HepG2 (cell line): ENCODE results near the gene MEGF11. TPM values are rescaled to one million over a fixed set of nuclear protein-coding genes. Genes with fewer than 3 reads are reported as not detected.

Experiments used
- ATAC-seq: fragments of 200-7000 bp; cut with Tn5 transposase; 3 replicates; pipeline ENCODE4 v1.9.1; 2020; ENCODE audit warnings: mild to moderate bottlenecking, moderate library complexity
- BruUV-seq: library from RNA; stranded (reverse); fragments of 400-500 nt; replicated peaks from 2 replicates; lab custom pipeline; 2021; lab: Mats Ljungman, UMichigan
- CTCF ChIA-PET: fragments of 300-600 bp; formaldehyde crosslinking; extraction: SDS; loops from one replicate; lab custom pipeline; 2021; ENCODE audit warnings: low total read pairs, inconsistent platforms, low intra/inter-chr PET ratio; lab: Yijun Ruan, JAX
- POLR2A ChIA-PET: fragments of 350-600 bp; sonication (Branson Sonifier 250); formaldehyde crosslinking; loops from one replicate; lab custom pipeline; 2020; ENCODE audit warnings: antibody characterized with exemption, inconsistent platforms; lab: Yijun Ruan, JAX
- DNase-seq: peaks from one replicate; pipeline ENCODE4 v3.0.0-alpha.2; 2015; ENCODE audit warnings: low spot score
- FAIRE-seq: peaks from 3 replicates; lab custom pipeline; 2011; peaks lifted over from hg19 to GRCh38; lab: Jason Lieb, UNC
- H2AFZ ChIP-seq: one replicate; pipeline ENCODE4 v1.6.1; 2011; ENCODE audit warnings: low read length, inconsistent platforms
- H3K27ac ChIP-seq: fragments of 300-600 bp; 3 replicates; pipeline ENCODE4 v1.8.0; 2011; ENCODE audit warnings: mixed run types, mild to moderate bottlenecking, mixed read lengths, low read length, inconsistent platforms; ENCODE audit not compliant: insufficient read depth; ENCODE audit errors: extremely low read length
- H3K27me3 ChIP-seq, 2 experiments: fragments of 200-600 bp in 1 of 2; 2 replicates in 1 of 2; 3 replicates in 1 of 2; pipeline versions ENCODE4 v1.6.0 to v1.8.0; 2011; ENCODE audit warnings: low read length in 2 of 2, mild to moderate bottlenecking in 2 of 2, moderate library complexity in 2 of 2, inconsistent platforms in 1 of 2; ENCODE audit not compliant: insufficient read depth in 2 of 2, control insufficient read depth in 1 of 2
- H3K36me3 ChIP-seq, 2 experiments: fragments of 200-600 bp in 1 of 2; replicated peaks in 1 of 2; 2 replicates in 1 of 2; 3 replicates in 1 of 2; pipeline versions ENCODE4 v1.5.1 to v1.8.0; 2011; ENCODE audit warnings: low read length in 2 of 2, inconsistent platforms in 1 of 2; ENCODE audit not compliant: insufficient read depth in 2 of 2, control insufficient read depth in 1 of 2
- H3K4me1 ChIP-seq: 2 replicates; pipeline ENCODE4 v1.5.1; 2012; ENCODE audit warnings: low read length, inconsistent platforms; ENCODE audit not compliant: insufficient read depth
- H3K4me2 ChIP-seq: 2 replicates; pipeline ENCODE4 v1.6.0; 2011; ENCODE audit warnings: low read depth, low read length, inconsistent platforms
- H3K4me3 ChIP-seq, 3 experiments: fragments of 200-600 bp in 1 of 3; sonication (generic), shearing (Covaris generic) in 1 of 3; replicated peaks in 1 of 3; 2 replicates each; pipeline ENCODE4 v1.5.1; 2011 to 2016; ENCODE audit warnings: low read length in 3 of 3, inconsistent platforms in 2 of 3, low read depth in 2 of 3, mild to moderate bottlenecking in 2 of 3, control low read depth in 1 of 3, mixed read lengths in 1 of 3; ENCODE audit not compliant: insufficient read depth in 1 of 3
- H3K79me2 ChIP-seq: one replicate; pipeline ENCODE4 v1.6.1; 2011; ENCODE audit warnings: low read length, inconsistent platforms; ENCODE audit not compliant: insufficient read depth
- H3K9ac ChIP-seq: 2 replicates; pipeline ENCODE4 v1.6.0; 2011; ENCODE audit warnings: mild to moderate bottlenecking, low read depth, low read length, inconsistent platforms; ENCODE audit not compliant: insufficient read depth
- H3K9me3 ChIP-seq: 2 replicates; pipeline ENCODE4 v1.5.1; 2012; ENCODE audit warnings: mild to moderate bottlenecking, low read length
- H4K20me1 ChIP-seq: 2 replicates; pipeline ENCODE4 v1.6.0; 2011; ENCODE audit warnings: inconsistent platforms, mild to moderate bottlenecking, low read length, moderate library complexity; ENCODE audit not compliant: insufficient read depth
- SNAPC2 ChIP-seq: sonication (generic); formaldehyde crosslinking; IDR thresholded peaks from 2 replicates; pipeline ENCODE4 v1.8.1; 2022; ENCODE audit warnings: mild to moderate bottlenecking, missing genetic modification reagents
- ZNF296 ChIP-seq: sonication (generic); formaldehyde crosslinking; conservative IDR thresholded peaks from 2 replicates; pipeline ENCODE4 v1.5.0; 2020; ENCODE audit warnings: mild to moderate bottlenecking, missing genetic modification reagents
- ZNF703 ChIP-seq: sonication (generic); formaldehyde crosslinking; IDR thresholded peaks from 2 replicates; pipeline ENCODE4 v1.5.1; 2020; ENCODE audit warnings: missing genetic modification reagents, mild to moderate bottlenecking, moderate library complexity, borderline replicate concordance
- WGBS: methylation state at CpG from one replicate; pipeline ENCODE4 v1.1.6; 2017; ENCODE audit warnings: low lambda C conversion rate; 5-methylcytosine and 5-hydroxymethylcytosine counted together
- in situ Hi-C: cut with HindIII; loops from 2 replicates; pipeline ENCODE4 v1.10.0; 2017; ENCODE audit warnings: low pct_unique_long_range_greater_than_20kb; ENCODE audit not compliant: extremely low pct_ligation_motif_present
- intact Hi-C: fragments of 100-400 bp; cut with micrococcal nuclease; formaldehyde crosslinking; loops from one replicate; pipeline ENCODE4 v1.10.0; 2022; ENCODE audit not compliant: unreplicated experiment
- polyA plus RNA-seq, 8 experiments: library from polyadenylated mRNA; depleted of rRNA in 3 of 8; stranded (reverse) in 7 of 8; unstranded in 1 of 8; fragments of >200 nt; fragmentation: Illumina TruSeq in 4 of 8; extraction: Trizol in 4 of 8; gene quantifications; 2 replicates each; pipeline versions ENCODE4 v1.2.1 to v1.2.3, GENCODE V29; 2011 to 2016; ENCODE audit warnings: low read depth in 4 of 8, missing spikeins in 1 of 8, mixed read lengths in 1 of 8; ENCODE audit not compliant: insufficient read depth in 1 of 8
- total RNA-seq, 5 experiments: library from RNA; depleted of rRNA; stranded (reverse); fragments of >200 nt; fragmentation: Illumina TruSeq; extraction: Trizol; gene quantifications; 2 replicates each; pipeline ENCODE4 v1.2.3, GENCODE V29; 2016; ENCODE audit warnings: low read depth in 1 of 5
- TF ChIP-seq, protein P1 (sequence below): sonication (generic); formaldehyde crosslinking; conservative IDR thresholded peaks from 2 replicates; pipeline ENCODE4 v1.8.0; 2022; ENCODE audit warnings: low read depth, missing genetic modification reagents
- TF ChIP-seq, protein P2 (sequence below): sonication (generic); formaldehyde crosslinking; IDR thresholded peaks from 2 replicates; pipeline ENCODE4 v1.5.0; 2020; ENCODE audit warnings: missing genetic modification reagents

MEGF11 gene
- total and polyA plus RNA-seq, 2 of the 13 experiments (the other 11 are each of a cell fraction or from before 2014, with no cell fraction given): not detected

DNA sequence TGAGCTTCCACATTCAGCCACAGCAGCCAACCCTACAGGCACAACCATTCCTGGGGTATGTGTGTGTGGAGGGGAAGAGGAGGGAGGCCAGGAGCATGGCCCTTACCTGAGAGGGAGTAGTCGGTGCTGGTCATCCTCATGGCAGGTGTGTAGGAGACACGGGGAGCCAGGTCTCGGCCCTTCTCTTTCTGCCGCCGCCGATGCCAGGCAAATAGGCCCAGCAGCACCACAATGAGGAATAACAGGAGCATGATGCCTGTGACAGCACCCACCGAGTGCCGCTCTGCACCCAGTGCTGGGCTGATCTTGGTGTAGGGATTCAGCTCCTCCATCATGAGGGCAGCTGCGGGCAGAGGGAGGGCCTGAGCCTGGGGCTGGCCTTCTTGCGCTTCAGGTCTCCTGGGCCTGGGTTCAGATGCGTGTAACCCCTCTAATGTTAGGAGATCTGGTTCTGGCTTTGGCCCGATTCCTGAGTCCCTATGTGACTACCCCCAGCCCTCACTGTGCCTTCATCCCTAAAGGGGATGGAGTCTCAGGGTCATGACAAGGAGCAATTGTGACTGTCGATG, 339.8 kb downstream of the MEGF11 start:
- Histone ChIP-seq H3K79me2 (no peaks in the 10 kb centered on the region), H3K4me2 (no peak overlapping the region), H3K27me3 (no peaks in the 10 kb centered on the region), H3K9me3 (no peaks in the 10 kb centered on the region), H4K20me1 (no peaks in the 10 kb centered on the region), H3K4me3 (no peak overlapping the region), H2AFZ (no peak overlapping the region), H3K9ac (no peak overlapping the region), H3K27ac (no peak overlapping the region), H3K4me1 (peaks cover 15% of the 10 kb centered on the region), H3K36me3 (peaks cover 0 to 7% of the 10 kb centered on the region in 2 experiments; a peak in 2 of 5 replicates)
- ChIA-PET CTCF (no interaction called here), POLR2A (no interaction called here)
- FAIRE-seq (no peak), DNase-seq (no peak), ATAC-seq (no peak)
- BruUV-seq: no TSS peak
- in situ Hi-C loops (no loop called here), intact Hi-C loops (loop anchor here (10.0 kb wide), 1 partner anchor 171 kb away; no protein-coding TSS in a partner anchor)
- 94% methylated on average over 5 of the region's 13 CpGs for WGBS
- TF ChIP-seq, protein P1, sequence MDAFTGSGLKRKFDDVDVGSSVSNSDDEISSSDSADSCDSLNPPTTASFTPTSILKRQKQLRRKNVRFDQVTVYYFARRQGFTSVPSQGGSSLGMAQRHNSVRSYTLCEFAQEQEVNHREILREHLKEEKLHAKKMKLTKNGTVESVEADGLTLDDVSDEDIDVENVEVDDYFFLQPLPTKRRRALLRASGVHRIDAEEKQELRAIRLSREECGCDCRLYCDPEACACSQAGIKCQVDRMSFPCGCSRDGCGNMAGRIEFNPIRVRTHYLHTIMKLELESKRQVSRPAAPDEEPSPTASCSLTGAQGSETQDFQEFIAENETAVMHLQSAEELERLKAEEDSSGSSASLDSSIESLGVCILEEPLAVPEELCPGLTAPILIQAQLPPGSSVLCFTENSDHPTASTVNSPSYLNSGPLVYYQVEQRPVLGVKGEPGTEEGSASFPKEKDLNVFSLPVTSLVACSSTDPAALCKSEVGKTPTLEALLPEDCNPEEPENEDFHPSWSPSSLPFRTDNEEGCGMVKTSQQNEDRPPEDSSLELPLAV: no peak
- TF ChIP-seq, protein P2, sequence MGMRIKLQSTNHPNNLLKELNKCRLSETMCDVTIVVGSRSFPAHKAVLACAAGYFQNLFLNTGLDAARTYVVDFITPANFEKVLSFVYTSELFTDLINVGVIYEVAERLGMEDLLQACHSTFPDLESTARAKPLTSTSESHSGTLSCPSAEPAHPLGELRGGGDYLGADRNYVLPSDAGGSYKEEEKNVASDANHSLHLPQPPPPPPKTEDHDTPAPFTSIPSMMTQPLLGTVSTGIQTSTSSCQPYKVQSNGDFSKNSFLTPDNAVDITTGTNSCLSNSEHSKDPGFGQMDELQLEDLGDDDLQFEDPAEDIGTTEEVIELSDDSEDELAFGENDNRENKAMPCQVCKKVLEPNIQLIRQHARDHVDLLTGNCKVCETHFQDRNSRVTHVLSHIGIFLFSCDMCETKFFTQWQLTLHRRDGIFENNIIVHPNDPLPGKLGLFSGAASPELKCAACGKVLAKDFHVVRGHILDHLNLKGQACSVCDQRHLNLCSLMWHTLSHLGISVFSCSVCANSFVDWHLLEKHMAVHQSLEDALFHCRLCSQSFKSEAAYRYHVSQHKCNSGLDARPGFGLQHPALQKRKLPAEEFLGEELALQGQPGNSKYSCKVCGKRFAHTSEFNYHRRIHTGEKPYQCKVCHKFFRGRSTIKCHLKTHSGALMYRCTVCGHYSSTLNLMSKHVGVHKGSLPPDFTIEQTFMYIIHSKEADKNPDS (CRISPR knock-in tag): no peak
- TF ChIP-seq SNAPC2 (CRISPR knock-in tag) (no peak), ZNF296 (no peak), ZNF703 (CRISPR knock-in tag) (no peak)
